Karpas-422 (cell line): Measurements from ENCODE around the gene PROC. TPM values are rescaled to one million over a fixed set of nuclear protein-coding genes. Genes with fewer than 3 reads are reported as not detected.
"Not testable (repeated sequence)": the region's sequence is repeated elsewhere in the genome, so short reads cannot be mapped to it uniquely, and the experiment has no call there.

Experiments
- DNase-seq: peaks from one replicate; pipeline ENCODE4 v3.0.0-alpha.2; 2015
- H2AFZ ChIP-seq: fragments of 200-600 bp; sonication (generic); 2 replicates; pipeline ENCODE4 v1.6.1; 2014; ENCODE audit warnings: antibody characterized with exemption, low read length, mixed read lengths
- H3K27ac ChIP-seq: fragments of 200-600 bp; sonication (generic); 2 replicates; pipeline ENCODE4 v1.5.1; 2014; ENCODE audit warnings: mild to moderate bottlenecking, low read length, moderate library complexity
- H3K27me3 ChIP-seq: fragments of 200-600 bp; sonication (generic); 2 replicates; pipeline ENCODE4 v1.6.1; 2014; ENCODE audit warnings: low read length, mixed read lengths
- H3K36me3 ChIP-seq: fragments of 200-600 bp; sonication (generic); 2 replicates; pipeline ENCODE4 v1.6.1; 2014; ENCODE audit warnings: low read length, mixed read lengths; ENCODE audit not compliant: insufficient read depth
- H3K4me1 ChIP-seq: fragments of 200-600 bp; sonication (generic); 2 replicates; pipeline ENCODE4 v1.6.1; 2014; ENCODE audit warnings: mild to moderate bottlenecking, low read length, mixed read lengths
- H3K4me2 ChIP-seq: fragments of 200-600 bp; sonication (generic); 2 replicates; pipeline ENCODE4 v1.6.1; 2014; ENCODE audit warnings: low read length, low read depth, mild to moderate bottlenecking; ENCODE audit not compliant: poor library complexity, severe bottlenecking
- H3K4me3 ChIP-seq: fragments of 200-600 bp; sonication (generic); 2 replicates; pipeline ENCODE4 v1.5.1; 2014; ENCODE audit warnings: mild to moderate bottlenecking, antibody characterized with exemption, low read length, mixed read lengths
- H3K79me2 ChIP-seq: fragments of 200-600 bp; sonication (generic); 2 replicates; pipeline ENCODE4 v1.6.1; 2014; ENCODE audit warnings: mild to moderate bottlenecking, low read length, mixed read lengths
- H3K9ac ChIP-seq: fragments of 200-600 bp; sonication (generic); 2 replicates; pipeline ENCODE4 v1.6.0; 2014; ENCODE audit warnings: low read length
- H3K9me2 ChIP-seq: fragments of 200-600 bp; sonication (generic), shearing (Covaris generic); replicated peaks from 2 replicates; pipeline ENCODE4 v1.6.0; 2014; ENCODE audit warnings: mild to moderate bottlenecking, low read length, moderate library complexity; ENCODE audit not compliant: insufficient read depth
- H3K9me3 ChIP-seq: fragments of 300-700, 200-600 bp; sonication (generic); 2 replicates; pipeline ENCODE4 v1.6.1; 2014; ENCODE audit warnings: low read length, mixed read lengths
- H4K20me1 ChIP-seq: fragments of 200-600 bp; sonication (generic); 2 replicates; pipeline ENCODE4 v1.6.1; 2014; ENCODE audit warnings: mild to moderate bottlenecking, antibody characterized with exemption, low read length, low read depth; ENCODE audit not compliant: insufficient read depth
- total RNA-seq: library from RNA; depleted of rRNA; stranded (reverse); fragments of >200 nt; shearing (Covaris generic); gene quantifications from 2 replicates; pipeline ENCODE4 v1.2.3, GENCODE V29; 2014; ENCODE audit warnings: low replicate concordance

Gene PROC
- total RNA-seq, 1 experiment from 2014 or later: not detected

GRCh38 chr2:127407661-127408003 lies 10.6 kb upstream of the PROC start:
- H2AFZ ChIP-seq: no peak overlapping the region

DNA sequence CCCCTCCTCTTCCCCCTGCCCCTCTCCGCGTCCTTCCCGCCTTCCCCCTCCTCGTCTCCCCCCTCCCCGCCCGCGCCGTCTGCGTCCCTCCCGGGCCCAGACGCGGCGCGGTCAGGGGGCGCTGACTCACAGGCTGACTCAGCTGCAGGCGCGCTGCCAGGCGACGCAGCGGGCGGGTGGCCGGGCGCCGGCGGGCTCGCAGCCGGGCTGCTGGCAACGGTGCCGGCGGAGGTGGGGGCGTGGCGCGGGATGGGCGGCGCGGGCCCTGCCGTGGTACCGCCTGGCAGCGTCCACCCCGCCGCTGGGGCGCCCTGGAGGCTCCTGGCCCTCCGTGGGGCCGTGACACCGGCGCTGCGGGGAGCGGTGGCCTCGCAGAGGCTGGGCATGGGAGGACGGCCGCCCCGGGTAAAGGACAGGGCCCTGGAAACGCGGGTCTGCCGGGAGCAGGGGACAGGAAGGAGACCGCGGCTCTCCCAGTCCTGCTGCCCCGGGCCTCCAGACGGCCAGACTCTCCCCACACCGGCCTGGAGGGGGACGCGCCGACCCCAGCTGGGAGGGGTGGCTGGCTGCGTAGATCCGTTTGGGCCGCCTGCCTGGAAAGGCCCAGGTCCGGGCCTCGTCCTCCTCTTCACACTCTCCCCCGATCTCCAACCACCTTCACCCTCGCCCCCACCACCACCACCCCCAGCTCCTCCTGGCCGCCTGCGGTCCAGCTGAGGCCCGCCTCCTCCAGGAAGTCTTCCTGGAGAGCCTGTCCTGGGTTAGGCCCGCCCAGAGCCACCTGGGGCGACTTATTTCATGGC lies 10.0 kb upstream of the PROC start:
- DNase-seq: peak; percentile 85
- Histone ChIP-seq H3K79me2 (no peaks in the 10 kb centered on the region), H4K20me1 (no peaks in the 10 kb centered on the region), H3K9me3 (no peaks in the 10 kb centered on the region), H3K27ac (no peak overlapping the region), H2AFZ (no peak overlapping the region), H3K4me3 (peak overlapping the region; percentile 65; the same call in 1 of the 2 replicates), H3K9ac (peak overlapping the region; percentile 55), H3K9me2 (no peaks in the 10 kb centered on the region), H3K36me3 (no peaks in the 10 kb centered on the region), H3K4me1 (peaks cover 28% of the 10 kb centered on the region), H3K27me3 (no peaks in the 10 kb centered on the region), H3K4me2 (peak overlapping the region; percentile 71)

More at GRCh38 chr2:127407661-127408003, 10.6 kb upstream of the PROC start:
- DNase-seq: no peak
- H3K4me3 ChIP-seq: peak overlapping the region; percentile 65; the same call in 1 of the 2 replicates
- H3K9me3 ChIP-seq: no peaks in the 10 kb centered on the region
- H3K27me3 ChIP-seq: no peaks in the 10 kb centered on the region
- H3K79me2 ChIP-seq: no peaks in the 10 kb centered on the region
- peak overlapping the region; percentile 71 for H3K4me2 ChIP-seq
- H4K20me1 ChIP-seq: no peaks in the 10 kb centered on the region
- H3K9me2 ChIP-seq: no peaks in the 10 kb centered on the region
- H3K9ac ChIP-seq: peak overlapping the region; percentile 55
- peaks cover 28% of the 10 kb centered on the region for H3K4me1 ChIP-seq
- H3K27ac ChIP-seq: no peak overlapping the region
- no peaks in the 10 kb centered on the region for H3K36me3 ChIP-seq

DNA sequence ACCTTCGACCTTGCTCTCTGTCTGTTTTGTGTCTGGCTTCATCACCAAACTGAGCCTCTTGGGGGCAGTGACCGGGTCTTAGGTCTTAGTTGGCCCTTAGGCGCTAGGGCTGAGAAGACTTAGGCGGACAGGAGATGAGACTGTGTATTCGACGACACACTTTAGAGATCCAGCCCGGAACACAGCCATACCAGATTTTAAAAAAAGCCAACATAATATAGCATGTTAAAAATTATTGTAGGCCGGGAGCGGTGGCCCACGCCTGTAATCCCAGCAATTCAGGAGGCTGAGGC lies 9.5 kb upstream of the PROC start:
- Histone ChIP-seq H3K27ac (no peak overlapping the region), H3K9me2 (no peaks in the 10 kb centered on the region), H3K4me2 (peak overlapping the region; percentile 71), H3K9ac (no peak overlapping the region; the same call in 1 of the 2 replicates), H3K4me3 (no peak overlapping the region; the same call in 1 of the 2 replicates), H3K36me3 (no peaks in the 10 kb centered on the region), H3K4me1 (peaks cover 28% of the 10 kb centered on the region), H3K9me3 (no peaks in the 10 kb centered on the region), H3K27me3 (no peaks in the 10 kb centered on the region), H2AFZ (no peak overlapping the region), H4K20me1 (no peaks in the 10 kb centered on the region), H3K79me2 (no peaks in the 10 kb centered on the region)
- DNase-seq: no peak

DNA sequence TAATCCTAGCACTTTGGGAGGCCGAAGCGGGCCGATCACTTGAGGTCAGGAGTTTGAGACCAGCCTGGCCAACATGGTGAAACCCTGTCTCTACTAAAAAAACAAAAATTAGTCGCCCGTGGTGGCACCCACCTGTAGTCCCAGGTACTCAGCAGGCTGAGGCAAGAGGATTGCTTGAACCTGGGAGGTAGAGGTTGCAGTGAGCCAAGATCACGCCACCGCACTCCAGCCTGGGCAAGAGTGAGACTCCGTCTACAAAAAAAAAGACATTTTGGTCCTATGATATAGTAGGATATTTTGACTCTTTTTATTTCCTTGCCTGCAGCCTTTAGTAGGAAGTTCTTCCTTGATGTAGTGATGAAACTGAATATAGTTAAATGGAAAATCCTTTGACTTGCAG lies 8.5 kb upstream of the PROC start:
- H3K36me3 ChIP-seq, H3K9me3 ChIP-seq, H3K79me2 ChIP-seq, H3K4me2 ChIP-seq, H3K4me3 ChIP-seq, H3K27me3 ChIP-seq, H3K27ac ChIP-seq, DNase-seq, H2AFZ ChIP-seq, H4K20me1 ChIP-seq, H3K9ac ChIP-seq, H3K9me2 ChIP-seq: not testable (repeated sequence)
- peaks cover 21% of the 10 kb centered on the region for H3K4me1 ChIP-seq

GRCh38 chr2:127410871-127411652 lies 7.2 kb upstream of the PROC start:
- H3K9me2 ChIP-seq: no peaks in the 10 kb centered on the region
- no peak overlapping the region for H3K27ac ChIP-seq

DNA sequence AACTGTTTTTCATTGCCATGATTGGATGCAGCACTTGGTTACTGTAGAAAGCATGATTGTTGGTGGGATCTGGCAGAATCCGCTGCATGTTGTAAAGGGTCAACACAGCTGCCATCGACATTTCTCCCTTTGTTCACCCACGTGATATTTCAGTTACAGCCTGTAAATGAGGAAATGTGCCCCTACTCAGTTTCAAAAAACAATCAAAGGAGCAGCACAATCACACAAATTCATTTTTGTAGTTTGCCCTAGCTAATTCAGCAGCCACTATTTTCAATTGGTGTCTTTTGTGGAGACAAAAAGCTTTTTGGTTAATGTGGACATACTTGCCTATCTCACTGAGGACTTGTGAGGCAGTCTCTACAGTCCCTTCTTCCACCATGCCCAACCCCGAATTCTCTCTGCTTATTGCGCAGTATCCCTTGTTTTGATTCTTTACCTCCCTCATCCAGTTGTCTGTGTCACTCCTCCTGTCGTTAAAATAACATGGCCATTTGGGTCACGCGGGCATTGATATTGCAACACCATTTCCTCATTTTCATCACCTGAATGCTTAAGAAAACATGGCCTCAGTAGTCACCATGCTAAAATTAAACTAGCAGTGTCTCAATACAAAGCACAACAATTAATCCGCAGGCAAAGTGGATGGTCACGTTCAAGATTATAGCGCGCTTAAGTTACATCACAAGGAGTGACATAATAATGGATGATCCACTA lies 6.4 kb upstream of the PROC start:
- Histone ChIP-seq H4K20me1 (no peaks in the 10 kb centered on the region), H2AFZ (no peak overlapping the region), H3K4me1 (peaks cover 26% of the 10 kb centered on the region), H3K27me3 (no peaks in the 10 kb centered on the region), H3K9me2 (no peaks in the 10 kb centered on the region), H3K9me3 (no peaks in the 10 kb centered on the region), H3K36me3 (no peaks in the 10 kb centered on the region), H3K4me2 (no peak overlapping the region), H3K9ac (no peak overlapping the region), H3K27ac (no peak overlapping the region), H3K79me2 (no peaks in the 10 kb centered on the region), H3K4me3 (no peak overlapping the region)
- DNase-seq: no peak

More at GRCh38 chr2:127410871-127411652, 7.2 kb upstream of the PROC start:
- no peak for DNase-seq
- Histone ChIP-seq H3K9ac (peak overlapping the region; percentile 9; the same call in 1 of the 2 replicates), H3K4me3 (no peak overlapping the region), H2AFZ (peak overlapping the region; percentile 9; the same call in 1 of the 2 replicates), H3K27me3 (no peaks in the 10 kb centered on the region), H4K20me1 (no peaks in the 10 kb centered on the region), H3K4me1 (peaks cover 18% of the 10 kb centered on the region), H3K36me3 (no peaks in the 10 kb centered on the region), H3K79me2 (no peaks in the 10 kb centered on the region), H3K9me3 (no peaks in the 10 kb centered on the region), H3K4me2 (peak overlapping the region; percentile 38)

DNA sequence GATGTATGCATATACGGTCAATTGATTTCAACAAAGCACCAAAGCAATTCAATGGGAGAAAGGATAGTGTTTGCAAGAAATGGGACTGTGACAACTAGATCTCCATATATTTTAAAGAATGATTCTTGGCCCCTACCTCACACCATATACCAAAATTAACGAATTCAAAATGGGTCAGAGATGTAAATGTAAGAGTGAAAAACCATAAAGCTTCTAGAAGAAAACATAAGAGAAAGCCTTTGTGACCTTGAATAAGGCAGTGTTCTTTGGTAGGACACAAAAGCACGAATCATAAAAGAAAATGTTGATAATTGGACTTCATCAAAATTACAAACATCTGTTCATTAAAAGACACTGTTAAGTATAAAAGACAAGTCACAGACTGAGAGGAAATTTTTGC lies 5.0 kb upstream of the PROC start:
- Histone ChIP-seq H3K79me2 (no peaks in the 10 kb centered on the region), H4K20me1 (no peaks in the 10 kb centered on the region), H3K9me2 (no peaks in the 10 kb centered on the region), H3K9ac (no peak overlapping the region), H3K4me1 (peaks cover 21% of the 10 kb centered on the region), H3K36me3 (no peaks in the 10 kb centered on the region), H3K27ac (no peak overlapping the region), H2AFZ (no peak overlapping the region), H3K4me3 (no peak overlapping the region), H3K4me2 (no peak overlapping the region), H3K9me3 (no peaks in the 10 kb centered on the region), H3K27me3 (no peaks in the 10 kb centered on the region)
- DNase-seq: no peak
